Esophagus squamous epithelium (tissue), 4 donors: Measurements from ENCODE around the gene HLX.

Source experiments
- POLR2A ChIP-seq, 4 donors: fragments of 450-650 bp; IDR thresholded peaks; one replicate each; pipeline ENCODE4 v1.6.1; 2017; ENCODE audit warnings: antibody characterized with exemption in 4 of 4, mild to moderate bottlenecking in 4 of 4, moderate library complexity in 3 of 4
- TF ChIP-seq, protein P1 (sequence below), 6 experiments: fragments of 450-650 bp in 4 of 6; fragments of 200-600 bp in 2 of 6; sonication (generic) in 2 of 6; IDR thresholded peaks; one replicate each; pipeline ENCODE4 v1.5.1; 2016 to 2019; ENCODE audit warnings: antibody characterized with exemption in 6 of 6, mild to moderate bottlenecking in 4 of 6, moderate library complexity in 4 of 6

DNA sequence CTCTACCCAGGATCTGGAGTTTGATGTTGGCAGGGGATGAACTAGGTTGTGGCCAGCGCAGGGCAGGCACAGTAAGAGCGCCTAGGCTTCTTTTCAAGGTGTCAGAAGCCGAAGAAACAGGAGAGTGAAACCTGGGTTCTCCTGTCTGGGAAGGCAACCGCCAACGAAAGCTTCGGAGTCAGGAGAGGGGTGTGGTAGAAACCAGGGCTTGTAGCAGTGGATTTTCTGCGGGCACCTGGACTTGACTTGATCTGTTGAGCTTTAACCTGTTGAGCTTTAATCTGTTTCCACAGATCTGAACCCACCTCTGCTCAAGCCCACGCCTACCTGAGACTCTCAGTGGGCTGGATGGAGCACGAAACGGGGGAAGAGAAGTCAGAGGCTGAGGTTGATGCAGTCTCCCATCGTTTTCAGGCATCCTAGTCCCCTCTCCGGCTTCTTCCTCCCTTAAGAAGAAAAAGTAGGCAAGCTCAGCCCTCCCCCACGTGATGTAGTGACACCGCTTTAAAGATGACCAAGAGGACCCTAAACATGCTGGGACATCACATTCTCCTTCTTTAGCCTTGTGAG lies 9.3 kb downstream of the HLX start:
- TF ChIP-seq, protein P1, sequence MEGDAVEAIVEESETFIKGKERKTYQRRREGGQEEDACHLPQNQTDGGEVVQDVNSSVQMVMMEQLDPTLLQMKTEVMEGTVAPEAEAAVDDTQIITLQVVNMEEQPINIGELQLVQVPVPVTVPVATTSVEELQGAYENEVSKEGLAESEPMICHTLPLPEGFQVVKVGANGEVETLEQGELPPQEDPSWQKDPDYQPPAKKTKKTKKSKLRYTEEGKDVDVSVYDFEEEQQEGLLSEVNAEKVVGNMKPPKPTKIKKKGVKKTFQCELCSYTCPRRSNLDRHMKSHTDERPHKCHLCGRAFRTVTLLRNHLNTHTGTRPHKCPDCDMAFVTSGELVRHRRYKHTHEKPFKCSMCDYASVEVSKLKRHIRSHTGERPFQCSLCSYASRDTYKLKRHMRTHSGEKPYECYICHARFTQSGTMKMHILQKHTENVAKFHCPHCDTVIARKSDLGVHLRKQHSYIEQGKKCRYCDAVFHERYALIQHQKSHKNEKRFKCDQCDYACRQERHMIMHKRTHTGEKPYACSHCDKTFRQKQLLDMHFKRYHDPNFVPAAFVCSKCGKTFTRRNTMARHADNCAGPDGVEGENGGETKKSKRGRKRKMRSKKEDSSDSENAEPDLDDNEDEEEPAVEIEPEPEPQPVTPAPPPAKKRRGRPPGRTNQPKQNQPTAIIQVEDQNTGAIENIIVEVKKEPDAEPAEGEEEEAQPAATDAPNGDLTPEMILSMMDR (IDR thresholded peaks at IDR 0.05): no peak
- TF ChIP-seq POLR2A (IDR thresholded peaks at IDR 0.05): no peak
